ENCODE measurements around the gene MUC5AC. TPM values are rescaled to one million over a fixed set of nuclear protein-coding genes. Genes with fewer than 3 reads are reported as not detected.
A peak's percentile ranks its signal among the peaks of the same experiment; 100 is the strongest.

The MUC5AC gene
- total RNA-seq, 1 donor from 2014 or later = not detected

DNA sequence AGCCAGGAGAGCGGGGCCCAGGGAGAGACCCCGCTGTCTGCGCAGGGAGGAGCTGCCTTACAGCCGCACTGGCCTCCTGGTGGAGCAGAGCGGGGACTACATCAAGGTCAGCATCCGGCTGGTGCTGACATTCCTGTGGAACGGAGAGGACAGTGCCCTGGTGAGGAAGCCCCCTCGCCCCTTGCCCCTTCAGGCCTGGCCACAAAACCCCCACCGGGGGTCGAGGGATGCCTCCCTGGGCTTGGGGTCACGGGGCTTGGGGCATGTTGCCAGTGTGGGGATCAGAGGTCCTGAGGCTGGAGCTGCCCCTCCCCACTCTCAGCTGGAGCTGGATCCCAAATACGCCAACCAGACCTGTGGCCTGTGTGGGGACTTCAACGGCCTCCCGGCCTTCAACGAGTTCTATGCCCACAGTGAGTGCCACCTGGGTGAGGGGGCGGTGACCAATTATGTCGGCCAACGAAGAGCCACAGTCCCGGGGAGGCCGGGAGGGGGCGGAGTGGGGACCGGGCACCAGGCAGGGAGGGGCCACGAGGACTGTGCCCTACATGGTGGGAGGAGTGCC lies 69.3 kb downstream of the MUC5AC start:
- Mint-ChIP-seq H3K4me1 (ENCODE audit: unreplicated experiment) (no peaks in the 10 kb centered on the region), H3K27ac (ENCODE audit: unreplicated experiment) (no peak overlapping the region), H3K4me3 (ENCODE audit: unreplicated experiment) (no peak overlapping the region), H3K27me3 (ENCODE audit: unreplicated experiment) (no peaks in the 10 kb centered on the region), H3K9me3 (ENCODE audit: unreplicated experiment) (no peaks in the 10 kb centered on the region), H3K36me3 (ENCODE audit: unreplicated experiment) (no peaks in the 10 kb centered on the region)
- DNase-seq (ENCODE audit: extremely low spot score, unreplicated experiment) = no peak
- TF ChIP-seq, protein P1, sequence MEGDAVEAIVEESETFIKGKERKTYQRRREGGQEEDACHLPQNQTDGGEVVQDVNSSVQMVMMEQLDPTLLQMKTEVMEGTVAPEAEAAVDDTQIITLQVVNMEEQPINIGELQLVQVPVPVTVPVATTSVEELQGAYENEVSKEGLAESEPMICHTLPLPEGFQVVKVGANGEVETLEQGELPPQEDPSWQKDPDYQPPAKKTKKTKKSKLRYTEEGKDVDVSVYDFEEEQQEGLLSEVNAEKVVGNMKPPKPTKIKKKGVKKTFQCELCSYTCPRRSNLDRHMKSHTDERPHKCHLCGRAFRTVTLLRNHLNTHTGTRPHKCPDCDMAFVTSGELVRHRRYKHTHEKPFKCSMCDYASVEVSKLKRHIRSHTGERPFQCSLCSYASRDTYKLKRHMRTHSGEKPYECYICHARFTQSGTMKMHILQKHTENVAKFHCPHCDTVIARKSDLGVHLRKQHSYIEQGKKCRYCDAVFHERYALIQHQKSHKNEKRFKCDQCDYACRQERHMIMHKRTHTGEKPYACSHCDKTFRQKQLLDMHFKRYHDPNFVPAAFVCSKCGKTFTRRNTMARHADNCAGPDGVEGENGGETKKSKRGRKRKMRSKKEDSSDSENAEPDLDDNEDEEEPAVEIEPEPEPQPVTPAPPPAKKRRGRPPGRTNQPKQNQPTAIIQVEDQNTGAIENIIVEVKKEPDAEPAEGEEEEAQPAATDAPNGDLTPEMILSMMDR (IDR thresholded peaks at IDR 0.05) = peak; percentile 16

DNA sequence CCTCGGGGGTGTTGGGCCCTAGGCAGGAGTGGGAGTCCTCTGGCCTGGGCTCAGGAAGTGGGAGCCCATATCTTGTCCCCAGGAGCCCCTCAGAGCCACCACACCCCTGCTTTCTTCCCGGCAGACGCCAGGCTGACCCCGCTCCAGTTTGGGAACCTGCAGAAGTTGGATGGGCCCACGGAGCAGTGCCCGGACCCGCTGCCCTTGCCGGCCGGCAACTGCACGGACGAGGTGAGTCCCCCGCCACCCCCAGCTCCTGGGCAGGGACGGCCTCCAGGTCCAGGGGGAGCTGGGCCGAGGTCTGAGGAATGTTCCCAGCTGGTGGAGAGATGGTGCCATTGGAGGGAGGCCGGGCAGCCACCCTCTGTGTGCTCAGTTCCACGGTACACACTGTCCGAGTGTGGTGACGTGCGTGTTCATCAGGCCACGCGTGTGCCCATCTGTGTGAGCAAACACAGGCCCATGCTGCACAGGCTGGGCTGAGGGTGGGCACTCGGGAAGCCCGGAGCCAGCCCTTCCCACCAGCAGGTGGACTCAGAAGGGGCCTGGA lies 69.9 kb downstream of the MUC5AC start:
- Mint-ChIP-seq H3K27me3 (ENCODE audit: unreplicated experiment) (no peaks in the 10 kb centered on the region), H3K36me3 (ENCODE audit: unreplicated experiment) (no peaks in the 10 kb centered on the region), H3K4me3 (ENCODE audit: unreplicated experiment) (no peak overlapping the region), H3K4me1 (ENCODE audit: unreplicated experiment) (no peaks in the 10 kb centered on the region), H3K27ac (ENCODE audit: unreplicated experiment) (no peak overlapping the region), H3K9me3 (ENCODE audit: unreplicated experiment) (no peaks in the 10 kb centered on the region)
- DNase-seq (ENCODE audit: extremely low spot score, unreplicated experiment) = no peak
- TF ChIP-seq, protein P1 (IDR thresholded peaks at IDR 0.05) = no peak

DNA sequence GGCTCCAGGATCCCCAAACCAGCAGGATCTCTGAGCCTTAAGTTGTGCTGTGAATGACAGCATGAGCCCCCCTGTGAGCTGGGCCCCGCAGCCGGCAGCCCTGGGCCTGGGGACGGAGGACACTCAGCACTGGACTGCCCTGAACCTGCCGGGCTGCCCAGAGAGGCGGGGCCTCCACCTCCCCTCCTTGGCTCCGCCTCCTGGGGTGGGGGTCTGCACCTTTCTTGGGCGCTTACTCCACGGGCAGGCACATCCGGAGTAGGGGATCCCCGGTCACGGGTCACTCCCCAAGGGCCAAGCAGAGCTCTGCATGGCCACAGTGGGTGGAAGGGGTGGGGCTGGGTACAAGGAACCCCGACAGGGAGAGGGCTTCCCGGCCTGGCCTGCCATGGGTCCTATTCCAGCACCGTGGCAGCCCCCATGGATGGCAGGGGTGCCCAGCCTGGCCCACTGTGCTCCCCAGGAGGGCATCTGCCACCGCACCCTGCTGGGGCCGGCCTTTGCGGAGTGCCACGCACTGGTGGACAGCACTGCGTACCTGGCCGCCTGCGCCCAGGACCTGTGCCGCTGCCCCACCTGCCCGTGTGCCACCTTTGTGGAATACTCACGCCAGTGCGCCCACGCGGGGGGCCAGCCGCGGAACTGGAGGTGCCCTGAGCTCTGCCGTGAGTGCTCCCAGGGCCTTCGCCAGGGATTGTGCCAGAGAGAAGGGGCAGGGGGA lies 70.5 kb downstream of the MUC5AC start:
- Mint-ChIP-seq H3K4me3 (ENCODE audit: unreplicated experiment) (no peak overlapping the region), H3K36me3 (ENCODE audit: unreplicated experiment) (no peaks in the 10 kb centered on the region), H3K9me3 (ENCODE audit: unreplicated experiment) (no peaks in the 10 kb centered on the region), H3K27me3 (ENCODE audit: unreplicated experiment) (no peaks in the 10 kb centered on the region), H3K4me1 (ENCODE audit: unreplicated experiment) (no peaks in the 10 kb centered on the region), H3K27ac (ENCODE audit: unreplicated experiment) (no peak overlapping the region)
- TF ChIP-seq, protein P1 (IDR thresholded peaks at IDR 0.05) = no peak
- no peak for DNase-seq (ENCODE audit: extremely low spot score, unreplicated experiment)

DNA sequence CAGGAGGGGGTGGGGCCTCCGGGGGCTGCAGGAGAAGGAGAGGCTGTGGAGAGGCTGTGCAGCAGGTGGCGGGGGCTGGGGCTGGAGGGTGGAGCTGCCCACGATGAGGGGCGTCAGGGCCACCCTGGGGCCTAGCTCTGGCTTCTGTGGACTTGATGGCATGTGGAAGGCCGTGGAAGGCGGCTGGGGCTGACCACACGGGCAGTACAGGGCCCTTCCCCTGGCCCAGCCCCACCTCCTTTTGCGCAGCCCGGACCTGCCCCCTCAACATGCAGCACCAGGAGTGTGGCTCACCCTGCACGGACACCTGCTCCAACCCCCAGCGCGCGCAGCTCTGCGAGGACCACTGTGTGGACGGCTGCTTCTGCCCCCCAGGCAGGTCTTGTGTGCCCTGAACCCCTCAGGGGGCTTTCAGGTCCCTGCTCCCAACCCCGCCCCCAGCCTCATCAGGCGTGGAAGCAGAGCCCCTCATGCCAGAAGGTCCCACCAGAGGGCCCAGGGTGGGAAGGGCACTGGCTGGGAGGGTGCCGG lies 71.2 kb downstream of the MUC5AC start:
- no peaks in the 10 kb centered on the region for H3K4me1 Mint-ChIP-seq (ENCODE audit: unreplicated experiment)
- no peak for DNase-seq (ENCODE audit: extremely low spot score, unreplicated experiment)
- H3K4me3 Mint-ChIP-seq (ENCODE audit: unreplicated experiment) = no peak overlapping the region
- TF ChIP-seq, protein P1 (IDR thresholded peaks at IDR 0.05) = no peak
- H3K27me3 Mint-ChIP-seq (ENCODE audit: unreplicated experiment) = no peaks in the 10 kb centered on the region
- H3K9me3 Mint-ChIP-seq (ENCODE audit: unreplicated experiment) = no peaks in the 10 kb centered on the region
- H3K36me3 Mint-ChIP-seq (ENCODE audit: unreplicated experiment) = no peaks in the 10 kb centered on the region
- no peak overlapping the region for H3K27ac Mint-ChIP-seq (ENCODE audit: unreplicated experiment)

DNA sequence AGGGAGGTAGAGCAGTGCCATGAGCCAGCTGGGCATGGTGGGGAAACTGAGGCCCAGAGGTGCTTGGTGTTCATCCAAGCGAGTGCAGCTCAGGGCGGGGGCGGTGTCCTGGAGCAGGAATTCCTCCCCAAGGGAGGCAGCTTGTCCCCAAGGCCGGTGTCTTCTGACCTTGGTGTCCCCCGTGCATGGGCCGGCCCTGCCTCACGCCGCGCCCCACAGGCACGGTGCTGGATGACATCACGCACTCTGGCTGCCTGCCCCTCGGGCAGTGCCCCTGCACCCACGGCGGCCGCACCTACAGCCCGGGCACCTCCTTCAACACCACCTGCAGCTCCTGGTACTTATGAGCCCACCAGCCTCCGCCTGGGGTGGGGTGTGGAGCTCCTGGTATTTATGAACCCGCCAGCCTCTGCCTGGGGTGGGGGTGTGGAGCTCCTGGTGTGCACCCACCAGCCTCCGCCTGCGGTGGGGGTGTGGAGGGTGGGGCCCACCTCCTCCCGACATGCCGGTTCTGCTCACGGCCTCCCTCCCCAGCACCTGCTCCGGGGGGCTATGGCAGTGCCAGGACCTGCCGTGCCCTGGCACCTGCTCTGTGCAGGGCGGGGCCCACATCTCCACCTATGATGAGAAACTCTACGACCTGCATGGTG lies 71.8 kb downstream of the MUC5AC start:
- TF ChIP-seq, protein P1 (IDR thresholded peaks at IDR 0.05) = no peak
- no peaks in the 10 kb centered on the region for H3K4me1 Mint-ChIP-seq (ENCODE audit: unreplicated experiment)
- no peaks in the 10 kb centered on the region for H3K9me3 Mint-ChIP-seq (ENCODE audit: unreplicated experiment)
- H3K4me3 Mint-ChIP-seq (ENCODE audit: unreplicated experiment) = no peak overlapping the region
- DNase-seq (ENCODE audit: extremely low spot score, unreplicated experiment) = no peak
- H3K36me3 Mint-ChIP-seq (ENCODE audit: unreplicated experiment) = no peaks in the 10 kb centered on the region
- no peaks in the 10 kb centered on the region for H3K27me3 Mint-ChIP-seq (ENCODE audit: unreplicated experiment)
- H3K27ac Mint-ChIP-seq (ENCODE audit: unreplicated experiment) = no peak overlapping the region
